HG02981 (cell line): Measurements from ENCODE around the gene NEURL4.

ENCODE experiments used
- ATAC-seq: cut with Tn5 transposase; IDR thresholded peaks from one replicate; pipeline ENCODE4 v1.9.1; 2021; ENCODE audit warnings: mild to moderate bottlenecking, moderate library complexity; ENCODE audit not compliant: unreplicated experiment

Gene NEURL4

DNA sequence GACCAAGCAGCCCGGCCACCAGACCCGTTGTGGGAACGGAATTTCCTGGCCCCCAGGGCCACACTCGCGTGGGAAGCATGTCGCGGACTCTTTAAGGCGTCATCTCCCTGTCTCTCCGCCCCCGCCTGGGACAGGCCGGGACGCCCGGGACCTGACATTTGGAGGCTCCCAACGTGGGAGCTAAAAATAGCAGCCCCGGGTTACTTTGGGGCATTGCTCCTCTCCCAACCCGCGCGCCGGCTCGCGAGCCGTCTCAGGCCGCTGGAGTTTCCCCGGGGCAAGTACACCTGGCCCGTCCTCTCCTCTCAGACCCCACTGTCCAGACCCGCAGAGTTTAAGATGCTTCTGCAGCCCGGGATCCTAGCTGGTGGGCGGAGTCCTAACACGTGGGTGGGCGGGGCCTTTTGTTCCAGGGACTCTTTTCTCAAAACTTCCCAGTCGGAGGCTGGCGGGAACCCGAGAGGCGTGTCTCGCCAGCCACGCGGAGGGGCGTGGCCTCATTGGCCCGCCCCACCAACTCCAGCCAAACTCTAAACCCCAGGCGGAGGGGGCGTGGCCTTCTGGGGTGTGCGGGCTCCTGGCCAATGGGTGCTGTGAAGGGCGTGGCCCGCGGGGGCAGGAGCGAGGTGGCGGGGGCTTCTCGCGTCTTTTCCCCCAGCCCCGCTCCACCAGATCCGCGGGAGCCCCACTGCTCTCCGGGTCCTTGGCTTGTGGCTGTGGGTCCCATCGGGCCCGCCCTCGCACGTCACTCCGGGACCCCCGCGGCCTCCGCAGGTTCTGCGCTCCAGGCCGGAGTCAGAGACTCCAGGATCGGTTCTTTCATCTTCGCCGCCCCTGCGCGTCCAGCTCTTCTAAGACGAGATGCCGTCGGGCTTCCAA, 47.8 kb downstream of the NEURL4 start, which contains the start of gene SLC2A4:
SLC2A4 (plus strand) TSS at position 645 of the 879 bp plus-strand sequence; CDS start at position 862, 217 bp downstream.
- peak; percentile 52 for ATAC-seq

DNA sequence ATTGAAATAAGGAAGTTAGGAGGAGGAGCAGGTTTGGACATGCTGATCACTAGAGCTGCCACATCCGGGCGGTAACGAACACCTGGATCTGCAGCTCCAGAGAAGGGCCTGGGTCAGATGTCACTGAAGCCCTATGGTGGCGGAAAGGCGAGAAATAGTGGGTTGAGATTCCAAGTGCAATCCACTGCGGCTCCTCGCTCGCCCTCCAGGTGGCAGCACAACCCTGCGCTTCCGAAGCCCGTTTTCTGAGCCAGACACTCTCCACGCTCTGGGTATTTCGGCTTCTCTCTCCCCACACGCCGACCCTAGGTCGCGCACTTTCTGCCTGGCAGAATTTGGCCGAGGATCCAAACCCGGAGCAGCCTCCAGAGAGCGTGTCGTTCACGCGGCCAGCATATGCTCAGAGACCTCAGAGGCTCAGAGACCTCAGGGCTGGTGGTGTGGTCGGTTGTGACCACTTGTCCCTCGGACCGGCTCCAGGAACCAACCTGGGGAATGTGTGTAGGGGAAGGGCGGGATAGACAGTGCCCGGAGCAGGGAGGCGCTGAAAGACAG, 48.5 kb downstream of the NEURL4 start:
- ATAC-seq, result peak; percentile 54

DNA sequence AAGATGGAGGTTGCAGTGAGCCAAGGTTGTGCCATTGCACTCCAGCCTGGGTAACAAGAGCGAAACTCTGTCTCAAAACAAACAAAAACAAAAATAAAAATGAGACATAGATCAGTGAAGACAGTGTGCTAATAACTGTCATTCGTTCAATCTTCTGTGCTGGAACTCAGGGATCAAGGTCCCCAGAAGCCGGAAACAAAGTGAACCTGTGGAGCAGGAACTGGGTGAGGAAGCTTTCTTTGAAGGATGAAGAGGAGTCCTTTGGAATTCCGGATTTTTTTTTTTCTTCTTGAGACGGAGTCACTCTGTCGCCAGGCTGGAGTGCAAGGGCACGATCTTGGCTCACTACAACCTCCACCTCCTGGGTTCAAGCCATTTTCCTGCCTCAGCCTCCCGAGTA, 49.7 kb downstream of the NEURL4 start:
- no peak for ATAC-seq

DNA sequence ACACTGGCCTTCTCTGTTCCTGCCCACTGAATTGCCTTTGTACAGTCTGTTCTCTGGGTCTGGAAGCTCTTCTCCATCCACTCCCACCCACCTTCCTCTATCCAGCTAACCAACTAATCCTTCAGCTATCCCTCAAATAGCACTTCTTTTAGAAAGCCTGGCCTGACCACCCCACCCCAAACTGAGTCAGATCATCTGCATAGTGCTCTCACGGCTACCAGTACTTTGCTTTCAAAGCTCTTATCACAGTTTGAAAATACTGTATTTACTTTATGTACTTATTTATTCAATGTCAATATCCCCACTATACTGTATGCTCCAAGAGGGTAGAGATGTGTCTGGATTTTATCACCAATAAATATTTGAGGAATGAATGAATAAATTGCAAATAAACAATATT, 62.4 kb downstream of the NEURL4 start:
- ATAC-seq, result no peak
